Muscle layer of colon (tissue), 2 donors: Measurements from ENCODE around the gene HIRIP3.
A peak's percentile ranks its signal among the peaks of the same experiment; 100 is the strongest.
"Not testable (repeated sequence)": the region's sequence is repeated elsewhere in the genome, so short reads cannot be mapped to it uniquely, and the experiment has no call there.

Experiments used
- H3K27ac ChIP-seq: one replicate; pipeline ENCODE4 v1.7.0; 2013; ENCODE audit warnings: low read depth, mild to moderate bottlenecking, low read length, moderate library complexity
- H3K27me3 ChIP-seq, 2 donors: one replicate each; pipeline ENCODE4 v1.7.0; 2013; ENCODE audit warnings: low read length in 2 of 2, mild to moderate bottlenecking in 2 of 2; ENCODE audit not compliant: insufficient read depth in 2 of 2, control insufficient read depth in 1 of 2
- H3K36me3 ChIP-seq: one replicate; pipeline ENCODE4 v1.7.0; 2013; ENCODE audit warnings: mild to moderate bottlenecking, low read length; ENCODE audit not compliant: insufficient read depth
- H3K4me1 ChIP-seq: one replicate; pipeline ENCODE4 v1.7.0; 2013; ENCODE audit warnings: mild to moderate bottlenecking, low read length; ENCODE audit not compliant: insufficient read depth
- H3K4me3 ChIP-seq, 2 donors: one replicate each; pipeline ENCODE4 v1.7.0; 2013; ENCODE audit warnings: low read length in 2 of 2, low read depth in 1 of 2, mild to moderate bottlenecking in 1 of 2, moderate library complexity in 1 of 2
- H3K9ac ChIP-seq: one replicate; pipeline ENCODE4 v1.7.0; 2013; ENCODE audit warnings: low read length
- H3K9me3 ChIP-seq: one replicate; pipeline ENCODE4 v1.7.0; 2013; ENCODE audit warnings: mild to moderate bottlenecking, low read length
- donor health status: abdominal sarcoma.
- donor health status: Adenocarcinoma of cecum.

Gene HIRIP3

GRCh38 chr16:29961479-29962343 lies 33.7 kb downstream of the HIRIP3 start, which contains the start of gene TMEM219:
TSS of gene TMEM219 (plus strand) at chr16:29962079. CDS start at chr16:29963144, 1,065 bp downstream.
- no peaks in the 10 kb centered on the region for H3K9me3 ChIP-seq
- H3K9ac ChIP-seq, result peak within 1 kb of the TSS; percentile 76
- no peaks in the 10 kb centered on the region for H3K36me3 ChIP-seq
- H3K4me3 ChIP-seq, result peak within 1 kb of the TSS; percentile 71 to 72
- H3K27me3 ChIP-seq, result no peaks in the 10 kb centered on the region
- H3K4me1 ChIP-seq, result peaks cover 17% of the 10 kb centered on the region
- H3K27ac ChIP-seq, result peak within 1 kb of the TSS; percentile 86

GRCh38 chr16:29961127-29961478 lies 34.3 kb downstream of the HIRIP3 start:
- Histone ChIP-seq H3K4me3 (peak overlapping the region; percentile 71 to 72), H3K27ac (peak overlapping the region; percentile 86), H3K4me1 (peaks cover 17% of the 10 kb centered on the region), H3K36me3 (no peaks in the 10 kb centered on the region), H3K27me3 (no peaks in the 10 kb centered on the region), H3K9ac (peak overlapping the region; percentile 66), H3K9me3 (no peaks in the 10 kb centered on the region)

GRCh38 chr16:29959821-29960220 lies 35.6 kb downstream of the HIRIP3 start:
- H3K27ac ChIP-seq, H3K9me3 ChIP-seq, H3K36me3 ChIP-seq, H3K27me3 ChIP-seq, H3K9ac ChIP-seq, H3K4me3 ChIP-seq: not testable (repeated sequence)
- H3K4me1 ChIP-seq, result peaks cover 17% of the 10 kb centered on the region

- peaks cover 17% of the 10 kb centered on the region for H3K4me1 ChIP-seq
Measured at GRCh38 chr16:29959293-29959692, 36.1 kb downstream of the HIRIP3 start.

GRCh38 chr16:29958756-29959155 lies 36.7 kb downstream of the HIRIP3 start:
- Histone ChIP-seq H3K27me3 (no peaks in the 10 kb centered on the region), H3K4me1 (peaks cover 17% of the 10 kb centered on the region), H3K4me3 (no peak overlapping the region), H3K36me3 (no peaks in the 10 kb centered on the region), H3K9me3 (no peaks in the 10 kb centered on the region), H3K27ac (no peak overlapping the region), H3K9ac (no peak overlapping the region)

More at GRCh38 chr16:29959293-29959692, 36.1 kb downstream of the HIRIP3 start:
- H3K4me3 ChIP-seq, result no peak overlapping the region
- no peaks in the 10 kb centered on the region for H3K9me3 ChIP-seq
- H3K36me3 ChIP-seq, result no peaks in the 10 kb centered on the region
- no peak overlapping the region for H3K27ac ChIP-seq
- H3K9ac ChIP-seq, result no peak overlapping the region
- H3K27me3 ChIP-seq, result no peaks in the 10 kb centered on the region

GRCh38 chr16:29951625-29952365 lies 43.6 kb downstream of the HIRIP3 start:
- H3K9me3 ChIP-seq, result no peaks in the 10 kb centered on the region
- H3K27ac ChIP-seq, result no peak overlapping the region
- H3K36me3 ChIP-seq, result no peaks in the 10 kb centered on the region
- no peak overlapping the region for H3K4me3 ChIP-seq
- H3K9ac ChIP-seq, result no peak overlapping the region
- no peaks in the 10 kb centered on the region for H3K4me1 ChIP-seq
- H3K27me3 ChIP-seq, result no peaks in the 10 kb centered on the region

GRCh38 chr16:29950806-29951461 lies 44.5 kb downstream of the HIRIP3 start:
- no peaks in the 10 kb centered on the region for H3K9me3 ChIP-seq
- H3K27me3 ChIP-seq, result no peaks in the 10 kb centered on the region
- no peak overlapping the region for H3K27ac ChIP-seq
- H3K36me3 ChIP-seq, result no peaks in the 10 kb centered on the region
- no peaks in the 10 kb centered on the region for H3K4me1 ChIP-seq
- H3K4me3 ChIP-seq, result no peak overlapping the region
- H3K9ac ChIP-seq, result no peak overlapping the region

GRCh38 chr16:29947897-29948296 lies 47.5 kb downstream of the HIRIP3 start:
- Histone ChIP-seq H3K27ac (no peak overlapping the region), H3K9me3 (no peaks in the 10 kb centered on the region)

GRCh38 chr16:29943846-29944799 lies 51.3 kb downstream of the HIRIP3 start:
- Histone ChIP-seq H3K27me3 (no peaks in the 10 kb centered on the region), H3K9ac (no peak overlapping the region), H3K27ac (peak overlapping the region; percentile 52), H3K9me3 (no peaks in the 10 kb centered on the region), H3K36me3 (no peaks in the 10 kb centered on the region), H3K4me3 (no peak overlapping the region), H3K4me1 (peaks cover 13% of the 10 kb centered on the region)

More at GRCh38 chr16:29947897-29948296, 47.5 kb downstream of the HIRIP3 start:
- H3K9ac ChIP-seq, result no peak overlapping the region
- H3K36me3 ChIP-seq, result no peaks in the 10 kb centered on the region
- H3K27me3 ChIP-seq, result no peaks in the 10 kb centered on the region
- H3K4me1 ChIP-seq, result peaks cover 13% of the 10 kb centered on the region
- no peak overlapping the region for H3K4me3 ChIP-seq
